ENCODE measurements around the gene PRKG1. TPM values are rescaled to one million over a fixed set of nuclear protein-coding genes. Genes with fewer than 3 reads are reported as not detected.

PRKG1 gene
- total and polyA plus RNA-seq, 2 of the 8 experiments (the other 6 are each of a cell fraction or from before 2014, with no cell fraction given): 4.2 to 15.2 TPM

DNA sequence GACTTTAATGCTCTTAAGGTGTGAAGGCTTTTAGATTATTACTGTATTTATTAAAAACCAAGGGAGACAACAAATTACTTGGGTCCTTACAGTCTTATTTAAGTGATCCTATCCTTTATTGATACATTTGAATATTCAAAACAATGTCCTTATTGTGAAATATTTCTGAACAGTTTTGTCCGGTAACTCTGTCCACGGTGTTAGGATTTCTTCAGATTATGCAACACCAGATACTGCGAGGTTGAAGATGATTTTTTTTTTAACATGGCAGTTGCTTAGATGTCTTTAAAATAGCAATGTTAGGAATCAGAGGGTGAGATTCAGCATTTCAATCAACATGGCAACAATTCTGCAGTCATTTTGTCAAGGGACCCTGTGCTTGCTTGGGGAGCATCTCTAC is 448.6 kb downstream of the PRKG1 start:
- Histone ChIP-seq H3K27ac (ENCODE audit: low read depth, low read length) (no peak overlapping the region), H4K91ac (replicated peaks; ENCODE audit: insufficient read length, low read length) (no peak overlapping the region), H3K79me1 (ENCODE audit: low read depth, low read length) (no peaks in the 10 kb centered on the region), H3K9me3 (ENCODE audit: insufficient read depth in 2 of 2, low read depth in 1 of 2, low read length in 1 of 2) (no peaks in the 10 kb centered on the region), H4K8ac (ENCODE audit: extremely low read depth, insufficient read depth, low read length) (no peak overlapping the region), H3K56ac (replicated peaks; ENCODE audit: insufficient read length, low read depth, low read length) (no peak overlapping the region), H2BK120ac (replicated peaks; ENCODE audit: low read depth, low read length) (no peak overlapping the region), H2BK12ac (ENCODE audit: low read depth, low read length) (no peak overlapping the region), H3K18ac (ENCODE audit: extremely low read depth, low read length) (no peak overlapping the region), H3K27me3 (replicated peaks in 1 of 4; ENCODE audit: control insufficient read depth in 3 of 4, extremely low read depth in 1 of 4, insufficient read depth in 3 of 4, low read length in 3 of 4) (no peaks in the 10 kb centered on the region), H2AFZ (ENCODE audit: low read length) (no peak overlapping the region), H3K14ac (ENCODE audit: insufficient read length) (no peak overlapping the region), H3K4ac (replicated peaks; ENCODE audit: insufficient read length, low read depth, low read length) (no peak overlapping the region), H3K4me2 (ENCODE audit: insufficient read depth in 1 of 2, low read depth in 2 of 2, low read length in 2 of 2) (no peak overlapping the region), H3K9ac (replicated peaks in 1 of 4; ENCODE audit: extremely low read depth in 1 of 4, low read depth in 3 of 4, low read length in 3 of 4) (no peak overlapping the region), H3K23me2 (ENCODE audit: low read depth, low read length) (no peaks in the 10 kb centered on the region), H3K23ac (ENCODE audit: insufficient read length) (no peak overlapping the region), H2BK20ac (ENCODE audit: low read length) (no peak overlapping the region), H2BK5ac (ENCODE audit: low read depth, low read length) (no peak overlapping the region), H2BK15ac (ENCODE audit: low read length) (no peak overlapping the region), H3K79me2 (ENCODE audit: control insufficient read depth in 1 of 2, insufficient read depth in 2 of 2, low read length in 2 of 2) (no peaks in the 10 kb centered on the region), H3K4me3 (ENCODE audit: extremely low read depth in 1 of 4, insufficient read depth in 2 of 4, low read depth in 3 of 4, low read length in 4 of 4) (no peak overlapping the region), H4K20me1 (replicated peaks in 1 of 2; ENCODE audit: control insufficient read depth in 1 of 2, insufficient read depth in 2 of 2, low read length in 2 of 2) (no peaks in the 10 kb centered on the region), H2AK5ac (ENCODE audit: low read depth, low read length) (no peak overlapping the region), H3K36me3 (ENCODE audit: control insufficient read depth in 2 of 4, insufficient read depth in 4 of 4, low read length in 3 of 4) (no peaks in the 10 kb centered on the region), H4K5ac (ENCODE audit: insufficient read length, low read depth, low read length) (no peak overlapping the region), H3K4me1 (replicated peaks in 1 of 4; ENCODE audit: control insufficient read depth in 3 of 4, insufficient read depth in 4 of 4, low read length in 3 of 4) (no peaks in the 10 kb centered on the region; a peak in 1 of 7 replicates)
- no peak for DNase-seq (ENCODE audit: low read depth in 1 of 2, low spot score in 2 of 2)
- POLR2A ChIA-PET (ENCODE audit: partially characterized antibody): no interaction called here
- CTCF ChIA-PET (ENCODE audit: partially characterized antibody): no interaction called here
- no peak for FAIRE-seq
- WGBS, 2 experiments (ENCODE audit: extremely low coverage in 1 of 2, insufficient coverage in 1 of 2, insufficient read length in 1 of 2, insufficient replicate concordance in 2 of 2, low coverage in 1 of 2, low lambda C conversion rate in 2 of 2, missing lambda C conversion rate in 1 of 2): 93% methylated on average over 3 of the region's 3 CpGs; no CpG with 5 or more reads in 1 of the 2 experiments
- TF ChIP-seq SP1 (IDR thresholded peaks at IDR 0.05; ENCODE audit: low read depth, low read length) (no peak), TAF1 (IDR thresholded peaks at IDR 0.05; ENCODE audit: low read depth, low read length) (no peak), SIN3A (conservative IDR thresholded peaks at IDR 0.05 in 1 of 2, IDR thresholded peaks at IDR 0.05 in 1 of 2; ENCODE audit: low read depth in 1 of 2, low read length in 2 of 2) (no peak), TAF7 (optimal IDR thresholded peaks at IDR 0.05; ENCODE audit: borderline replicate concordance, low read depth, low read length) (no peak), RXRA (IDR thresholded peaks at IDR 0.05; ENCODE audit: insufficient read depth, low read depth, low read length) (no peak), GTF2F1 (IDR thresholded peaks at IDR 0.05; ENCODE audit: borderline replicate concordance, low read depth, low read length) (no peak), HDAC6 (IDR thresholded peaks at IDR 0.05; ENCODE audit: low read depth, low read length) (no peak), CHD1 (IDR thresholded peaks at IDR 0.05; ENCODE audit: low read depth, low read length) (no peak), SIRT6 (IDR thresholded peaks at IDR 0.05; ENCODE audit: low read length) (no peak), ATF3 (IDR thresholded peaks at IDR 0.05; ENCODE audit: insufficient read depth, low read depth, low read length) (no peak)

Measured in H1 (cell line).